Measurements from ENCODE around the gene OSBPL6. TPM values are rescaled to one million over a fixed set of nuclear protein-coding genes. Genes with fewer than 3 reads are reported as not detected.

Gene OSBPL6
- total and polyA plus RNA-seq, 2 donors (not counting 1 experiment from before 2014, with no cell fraction given) = 0.06 TPM; not detected in 1

DNA sequence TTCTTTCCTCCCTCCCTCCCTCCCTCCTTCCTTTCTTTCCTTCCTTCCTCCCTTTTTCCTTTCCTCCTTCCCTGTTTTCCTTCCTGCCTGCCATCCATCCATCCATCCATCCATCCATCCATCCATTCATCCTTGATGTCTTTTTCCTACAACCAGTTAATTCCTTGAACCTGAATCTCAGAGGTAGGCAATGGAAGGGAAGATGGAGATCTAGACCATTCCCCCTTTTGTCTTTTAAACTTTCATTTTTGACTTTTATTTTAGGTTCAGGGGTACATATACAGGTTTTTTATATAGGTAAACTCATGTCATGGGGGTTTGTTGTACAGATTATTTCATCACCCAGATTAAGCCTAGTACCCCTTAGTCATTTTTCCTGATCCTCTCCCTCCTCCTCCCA, 97.4 kb downstream of the OSBPL6 start:
- POLR2A ChIA-PET = no interaction called here
- no peak overlapping the region for H3K4me3 ChIP-seq (ENCODE audit: control extremely low read depth in 1 of 5, extremely low read depth in 1 of 5, insufficient read depth in 1 of 5, low read depth in 2 of 5, low read length in 4 of 5)
- DNase-seq (no peak), ATAC-seq (ENCODE audit: low read depth) (no peak)
- H2AFZ ChIP-seq (ENCODE audit: insufficient read depth, low read depth, low read length, poor library complexity, severe bottlenecking) = no peak overlapping the region
- no peak overlapping the region for H3K9ac ChIP-seq (ENCODE audit: low read length)
- no peak overlapping the region for H3K4me3 Mint-ChIP-seq
- H3K4me1 Mint-ChIP-seq = no peaks in the 10 kb centered on the region
- peaks cover 0 to 3% (median 0%) of the 10 kb centered on the region in 4 experiments for H3K27me3 ChIP-seq (replicated peaks in 1 of 4; ENCODE audit: control extremely low read depth in 1 of 4, control insufficient read depth in 3 of 4, insufficient read depth in 4 of 4, low read length in 3 of 4)
- intact Hi-C loops (cut with micrococcal nuclease) = no loop called here
- no peaks in the 10 kb centered on the region for H3K79me2 ChIP-seq (ENCODE audit: control insufficient read depth, insufficient read depth, low read length)
- TF ChIP-seq, protein P1, sequence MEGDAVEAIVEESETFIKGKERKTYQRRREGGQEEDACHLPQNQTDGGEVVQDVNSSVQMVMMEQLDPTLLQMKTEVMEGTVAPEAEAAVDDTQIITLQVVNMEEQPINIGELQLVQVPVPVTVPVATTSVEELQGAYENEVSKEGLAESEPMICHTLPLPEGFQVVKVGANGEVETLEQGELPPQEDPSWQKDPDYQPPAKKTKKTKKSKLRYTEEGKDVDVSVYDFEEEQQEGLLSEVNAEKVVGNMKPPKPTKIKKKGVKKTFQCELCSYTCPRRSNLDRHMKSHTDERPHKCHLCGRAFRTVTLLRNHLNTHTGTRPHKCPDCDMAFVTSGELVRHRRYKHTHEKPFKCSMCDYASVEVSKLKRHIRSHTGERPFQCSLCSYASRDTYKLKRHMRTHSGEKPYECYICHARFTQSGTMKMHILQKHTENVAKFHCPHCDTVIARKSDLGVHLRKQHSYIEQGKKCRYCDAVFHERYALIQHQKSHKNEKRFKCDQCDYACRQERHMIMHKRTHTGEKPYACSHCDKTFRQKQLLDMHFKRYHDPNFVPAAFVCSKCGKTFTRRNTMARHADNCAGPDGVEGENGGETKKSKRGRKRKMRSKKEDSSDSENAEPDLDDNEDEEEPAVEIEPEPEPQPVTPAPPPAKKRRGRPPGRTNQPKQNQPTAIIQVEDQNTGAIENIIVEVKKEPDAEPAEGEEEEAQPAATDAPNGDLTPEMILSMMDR (IDR thresholded peaks at IDR 0.05) = no peak
- TF ChIP-seq EZH2 (IDR thresholded peaks at IDR 0.05; ENCODE audit: borderline replicate concordance, insufficient read depth, low read depth, low read length, poor library complexity, severe bottlenecking) = no peak
- peaks cover 11% of the 10 kb centered on the region for H3K27me3 Mint-ChIP-seq
- H3K4me2 ChIP-seq (replicated peaks; ENCODE audit: low read depth, low read length, poor library complexity, severe bottlenecking) = no peak overlapping the region
- CTCF ChIA-PET = no interaction called here
- H3K9me3 ChIP-seq (ENCODE audit: control extremely low read depth in 1 of 3, control insufficient read depth in 2 of 3, insufficient read depth in 1 of 3, low read length in 2 of 3) = no peaks in the 10 kb centered on the region
- H3K4me1 ChIP-seq (ENCODE audit: control insufficient read depth in 2 of 2, insufficient read depth in 2 of 2, low read length in 2 of 2) = no peaks in the 10 kb centered on the region
- H3K9me3 Mint-ChIP-seq (ENCODE audit: insufficient read depth) = peaks cover 2% of the 10 kb centered on the region
- H3K27ac Mint-ChIP-seq = no peak overlapping the region
- H3K36me3 ChIP-seq (replicated peaks in 1 of 2; ENCODE audit: control extremely low read depth in 1 of 2, control insufficient read depth in 1 of 2, extremely low read depth in 1 of 2, insufficient read depth in 2 of 2, low read length in 1 of 2) = no peaks in the 10 kb centered on the region
- no peak overlapping the region for H3K27ac ChIP-seq (ENCODE audit: low read length in 2 of 2)
- no peaks in the 10 kb centered on the region for H4K20me1 ChIP-seq (ENCODE audit: control insufficient read depth, insufficient read depth, low read length, poor library complexity, severe bottlenecking)

DNA sequence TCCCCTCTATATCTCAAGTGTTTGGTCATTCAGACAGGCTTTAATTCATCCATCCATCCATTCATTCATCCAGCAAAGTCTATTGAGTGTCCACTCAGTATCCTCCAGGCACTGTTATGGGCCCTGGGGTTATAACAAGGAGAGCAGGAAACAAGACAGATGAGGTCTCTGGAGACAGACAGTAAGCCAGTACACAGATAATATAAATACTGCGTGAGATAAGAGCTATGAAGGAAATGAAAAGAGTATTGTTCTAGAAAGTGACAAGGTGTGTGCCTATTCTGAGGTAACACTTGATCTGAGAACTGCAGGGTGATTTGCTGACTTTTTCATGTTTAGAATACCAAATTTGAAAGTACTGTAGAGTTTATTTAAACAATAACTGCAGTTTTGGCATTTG, 98.3 kb downstream of the OSBPL6 start:
- Mint-ChIP-seq H3K4me1 (no peaks in the 10 kb centered on the region), H3K27ac (no peak overlapping the region), H3K4me3 (no peak overlapping the region), H3K27me3 (peaks cover 11% of the 10 kb centered on the region), H3K9me3 (ENCODE audit: insufficient read depth) (peaks cover 2% of the 10 kb centered on the region)
- TF ChIP-seq, protein P1 (IDR thresholded peaks at IDR 0.05) = no peak
- TF ChIP-seq EZH2 (IDR thresholded peaks at IDR 0.05; ENCODE audit: borderline replicate concordance, insufficient read depth, low read depth, low read length, poor library complexity, severe bottlenecking) = no peak
- H3K79me2 ChIP-seq (ENCODE audit: control insufficient read depth, insufficient read depth, low read length) = no peaks in the 10 kb centered on the region
- ChIA-PET CTCF (no interaction called here), POLR2A (no interaction called here)
- no peaks in the 10 kb centered on the region for H4K20me1 ChIP-seq (ENCODE audit: control insufficient read depth, insufficient read depth, low read length, poor library complexity, severe bottlenecking)
- no peak overlapping the region for H3K9ac ChIP-seq (ENCODE audit: low read length)
- no peaks in the 10 kb centered on the region for H3K4me1 ChIP-seq (ENCODE audit: control insufficient read depth in 2 of 2, insufficient read depth in 2 of 2, low read length in 2 of 2)
- no peaks in the 10 kb centered on the region for H3K9me3 ChIP-seq (ENCODE audit: control extremely low read depth in 1 of 3, control insufficient read depth in 2 of 3, insufficient read depth in 1 of 3, low read length in 2 of 3)
- H3K4me3 ChIP-seq (ENCODE audit: control extremely low read depth in 1 of 5, extremely low read depth in 1 of 5, insufficient read depth in 1 of 5, low read depth in 2 of 5, low read length in 4 of 5) = no peak overlapping the region
- H3K27me3 ChIP-seq (replicated peaks in 1 of 4; ENCODE audit: control extremely low read depth in 1 of 4, control insufficient read depth in 3 of 4, insufficient read depth in 4 of 4, low read length in 3 of 4) = peaks cover 0 to 3% (median 0%) of the 10 kb centered on the region in 4 experiments
- intact Hi-C loops (cut with micrococcal nuclease) = no loop called here
- DNase-seq (no peak), ATAC-seq (ENCODE audit: low read depth) (no peak)
- H3K36me3 ChIP-seq (replicated peaks in 1 of 2; ENCODE audit: control extremely low read depth in 1 of 2, control insufficient read depth in 1 of 2, extremely low read depth in 1 of 2, insufficient read depth in 2 of 2, low read length in 1 of 2) = no peaks in the 10 kb centered on the region
- no CpG with 5 or more reads among the region's 1 CpG for WGBS (ENCODE audit: insufficient coverage)
- no peak overlapping the region for H3K4me2 ChIP-seq (replicated peaks; ENCODE audit: low read depth, low read length, poor library complexity, severe bottlenecking)
- H3K27ac ChIP-seq (ENCODE audit: low read length in 2 of 2) = no peak overlapping the region
- no peak overlapping the region for H2AFZ ChIP-seq (ENCODE audit: insufficient read depth, low read depth, low read length, poor library complexity, severe bottlenecking)
